AG10803 (cell line): ENCODE data around the gene OSBPL3.
"Not testable (repeated sequence)": the region's sequence is repeated elsewhere in the genome, so short reads cannot be mapped to it uniquely, and the experiment has no call there.

Source experiments
- DNase-seq: peaks from one replicate; pipeline ENCODE4 v3.0.0; 2010; ENCODE audit warnings: low read depth
- H3K4me3 ChIP-seq: 2 replicates; pipeline ENCODE4 v1.5.1; 2011; ENCODE audit warnings: mild to moderate bottlenecking, low read length, control low read depth
- TF ChIP-seq, protein P1 (sequence below): conservative IDR thresholded peaks from 2 replicates; pipeline ENCODE4 v1.5.1; 2011; ENCODE audit warnings: mild to moderate bottlenecking, low read length, control low read depth, inconsistent platforms

OSBPL3 gene

GRCh38 chr7:24905996-24906770 is 73.8 kb downstream of the OSBPL3 start:
- DNase-seq, result no peak
- no peak overlapping the region for H3K4me3 ChIP-seq
- TF ChIP-seq, protein P1, sequence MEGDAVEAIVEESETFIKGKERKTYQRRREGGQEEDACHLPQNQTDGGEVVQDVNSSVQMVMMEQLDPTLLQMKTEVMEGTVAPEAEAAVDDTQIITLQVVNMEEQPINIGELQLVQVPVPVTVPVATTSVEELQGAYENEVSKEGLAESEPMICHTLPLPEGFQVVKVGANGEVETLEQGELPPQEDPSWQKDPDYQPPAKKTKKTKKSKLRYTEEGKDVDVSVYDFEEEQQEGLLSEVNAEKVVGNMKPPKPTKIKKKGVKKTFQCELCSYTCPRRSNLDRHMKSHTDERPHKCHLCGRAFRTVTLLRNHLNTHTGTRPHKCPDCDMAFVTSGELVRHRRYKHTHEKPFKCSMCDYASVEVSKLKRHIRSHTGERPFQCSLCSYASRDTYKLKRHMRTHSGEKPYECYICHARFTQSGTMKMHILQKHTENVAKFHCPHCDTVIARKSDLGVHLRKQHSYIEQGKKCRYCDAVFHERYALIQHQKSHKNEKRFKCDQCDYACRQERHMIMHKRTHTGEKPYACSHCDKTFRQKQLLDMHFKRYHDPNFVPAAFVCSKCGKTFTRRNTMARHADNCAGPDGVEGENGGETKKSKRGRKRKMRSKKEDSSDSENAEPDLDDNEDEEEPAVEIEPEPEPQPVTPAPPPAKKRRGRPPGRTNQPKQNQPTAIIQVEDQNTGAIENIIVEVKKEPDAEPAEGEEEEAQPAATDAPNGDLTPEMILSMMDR, result no peak

- DNase-seq, H3K4me3 ChIP-seq: not testable (repeated sequence)
These were observed 76.0 kb downstream of the OSBPL3 start for GRCh38 chr7:24903992-24904391.

- H3K4me3 ChIP-seq, result no peak overlapping the region
- DNase-seq, result no peak
- TF ChIP-seq, protein P1, result no peak
These were observed 76.4 kb downstream of the OSBPL3 start for GRCh38 chr7:24903559-24903958.

- DNase-seq, result no peak
- no peak overlapping the region for H3K4me3 ChIP-seq
- TF ChIP-seq, protein P1, result no peak
These were observed 77.0 kb downstream of the OSBPL3 start for GRCh38 chr7:24902931-24903330.

DNA sequence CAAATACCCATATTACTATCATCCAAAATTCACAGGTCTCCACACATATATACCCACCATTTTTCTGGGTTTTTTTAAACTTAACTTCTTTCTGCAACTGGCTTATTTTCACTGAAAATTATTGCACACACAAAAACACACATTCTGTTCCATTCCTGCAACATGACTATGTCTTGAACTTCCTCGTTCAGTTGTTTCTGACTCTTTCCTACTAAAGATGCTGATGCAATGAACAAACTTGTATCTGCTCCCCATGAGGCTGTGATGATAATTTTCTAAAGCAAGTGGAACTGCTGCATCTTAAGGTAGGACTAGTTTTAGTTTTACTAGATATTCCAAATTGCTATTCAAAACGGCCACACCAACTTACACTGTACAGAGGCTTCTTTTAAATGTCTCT is 77.7 kb downstream of the OSBPL3 start:
- peak; percentile 60 for DNase-seq

GRCh38 chr7:24899905-24900304 is 80.1 kb downstream of the OSBPL3 start:
- TF ChIP-seq, protein P1, result no peak
- DNase-seq, result no peak
- no peak overlapping the region for H3K4me3 ChIP-seq

More for the DNA sequence above, 77.7 kb downstream of the OSBPL3 start:
- TF ChIP-seq, protein P1, result no peak
- H3K4me3 ChIP-seq, result no peak overlapping the region

GRCh38 chr7:24899161-24899560 is 80.8 kb downstream of the OSBPL3 start:
- TF ChIP-seq, protein P1, result no peak
- no peak overlapping the region for H3K4me3 ChIP-seq
- DNase-seq, result no peak
